Measurements from ENCODE around the gene TAOK1.

Gene TAOK1

GRCh38 chr17:29393436-29393835, 3.3 kb downstream of the TAOK1 start:
- FAIRE-seq, result no peak
- no peak for DNase-seq (ENCODE audit: insufficient read length, low spot score)
- no peak for TF ChIP-seq POLR2A (IDR thresholded peaks at IDR 0.05; ENCODE audit: low read depth, low read length)

DNA sequence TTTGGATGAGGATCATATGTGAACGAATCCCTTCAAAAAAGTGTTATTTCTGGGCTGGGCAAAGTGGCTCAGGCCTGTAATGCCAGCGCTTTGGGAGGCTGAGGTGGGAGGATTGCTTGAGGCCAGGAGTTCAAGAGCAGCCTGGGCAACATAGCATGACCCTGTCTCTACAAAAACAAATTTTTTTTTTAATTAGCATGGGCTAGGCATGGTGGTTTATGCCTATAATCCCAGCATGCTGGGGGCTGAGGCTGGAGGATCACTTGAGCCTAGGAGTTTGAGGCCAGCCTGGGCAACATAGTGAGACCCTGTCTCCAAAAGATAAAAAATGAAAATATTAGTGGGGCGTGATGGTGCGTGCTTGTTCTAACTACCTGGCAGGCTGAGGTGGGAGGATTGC, 4.6 kb downstream of the TAOK1 start:
- DNase-seq (ENCODE audit: insufficient read length, low spot score) (no peak), FAIRE-seq (no peak)
- no peak for TF ChIP-seq POLR2A (IDR thresholded peaks at IDR 0.05; ENCODE audit: low read depth, low read length)

DNA sequence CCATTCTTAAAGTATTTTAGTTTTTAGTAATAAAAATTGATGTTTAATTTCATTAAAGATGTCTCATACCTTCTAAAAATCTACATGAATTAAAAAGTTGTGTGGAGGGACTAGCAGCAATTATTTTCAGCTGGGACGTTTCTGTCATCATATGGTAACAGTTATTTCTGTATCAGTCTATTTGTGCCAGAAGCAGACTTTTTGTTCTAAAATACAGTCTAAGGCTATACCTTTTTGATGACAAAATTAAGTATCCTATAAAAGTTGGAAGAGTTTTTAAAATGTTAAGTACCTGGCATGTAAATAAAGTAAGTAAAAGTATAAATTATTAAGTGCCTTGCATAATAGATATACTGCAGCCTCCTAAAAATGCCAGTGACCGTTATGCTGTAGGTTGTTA, 5.9 kb downstream of the TAOK1 start:
- DNase-seq (ENCODE audit: insufficient read length, low spot score) (no peak), FAIRE-seq (no peak)
- no peak for TF ChIP-seq POLR2A (IDR thresholded peaks at IDR 0.05; ENCODE audit: low read depth, low read length)

DNA sequence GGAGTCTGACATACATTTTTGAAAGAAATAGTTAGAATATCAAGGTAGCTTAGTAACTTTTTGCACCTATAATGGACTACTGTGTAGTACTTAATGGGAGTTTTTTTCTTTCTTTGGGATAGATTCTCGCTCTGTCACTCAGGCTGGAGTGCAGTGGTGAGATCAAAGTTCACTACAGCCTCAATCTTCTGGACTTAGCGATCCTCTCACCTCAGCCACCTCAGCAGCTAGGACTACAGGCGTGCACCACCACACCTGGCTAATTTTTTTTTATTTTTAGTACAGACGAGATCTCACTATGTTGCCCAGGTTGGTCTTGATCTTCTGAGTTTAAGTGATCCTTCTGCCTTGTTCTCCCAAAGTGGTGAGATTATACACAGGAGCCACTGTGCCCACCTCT, 9.5 kb downstream of the TAOK1 start:
- TF ChIP-seq POLR2A (IDR thresholded peaks at IDR 0.05; ENCODE audit: low read depth, low read length), result no peak
- FAIRE-seq (no peak), DNase-seq (ENCODE audit: insufficient read length, low spot score) (no peak)

- no peak for FAIRE-seq
Observed at GRCh38 chr17:29400818-29401217, 10.7 kb downstream of the TAOK1 start.

DNA sequence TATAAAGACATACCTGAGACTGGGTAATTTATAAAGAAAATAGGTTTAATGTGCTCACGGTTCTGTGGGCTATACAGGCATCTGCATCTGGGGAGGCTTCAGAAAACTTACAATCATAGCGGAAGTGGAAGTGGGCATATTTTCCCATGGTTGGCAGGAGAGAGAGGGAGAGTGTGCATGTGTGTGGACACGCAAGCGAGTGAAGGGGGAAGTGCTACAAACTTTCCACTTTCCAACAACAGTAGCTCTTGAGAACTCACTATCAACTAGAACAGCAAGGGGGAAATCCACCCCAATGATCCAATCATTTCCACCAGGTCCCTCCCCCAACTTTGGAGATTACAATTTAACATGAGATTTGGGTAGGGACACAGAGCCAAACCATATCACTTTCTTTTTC, 11.1 kb downstream of the TAOK1 start:
- DNase-seq (ENCODE audit: insufficient read length, low spot score) (no peak), FAIRE-seq (no peak)
- no peak for TF ChIP-seq POLR2A (IDR thresholded peaks at IDR 0.05; ENCODE audit: low read depth, low read length)

More at GRCh38 chr17:29400818-29401217, 10.7 kb downstream of the TAOK1 start:
- TF ChIP-seq POLR2A (IDR thresholded peaks at IDR 0.05; ENCODE audit: low read depth, low read length), result no peak
- no peak for DNase-seq (ENCODE audit: insufficient read length, low spot score)

DNA sequence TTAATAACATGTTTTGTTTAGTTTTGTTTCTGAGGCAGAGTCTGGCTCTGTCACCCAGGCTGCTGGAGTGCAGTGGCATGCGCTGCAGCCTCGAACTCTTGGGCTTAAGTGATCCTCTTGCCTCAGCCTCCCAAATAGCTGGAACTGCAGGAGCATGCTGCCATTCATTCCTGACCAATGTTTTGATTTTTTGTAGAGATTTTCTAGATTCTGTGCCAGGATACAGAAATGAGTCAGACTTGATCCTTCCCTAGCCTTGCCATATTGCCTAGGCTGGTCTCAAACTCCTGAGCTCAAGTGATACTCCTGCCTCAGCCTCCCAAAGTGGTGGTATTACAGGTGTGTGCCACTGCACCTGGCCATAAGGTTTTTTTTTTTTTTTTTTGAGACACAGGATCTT, 17.7 kb downstream of the TAOK1 start:
- FAIRE-seq (no peak), DNase-seq (ENCODE audit: insufficient read length, low spot score) (no peak)
- TF ChIP-seq POLR2A (IDR thresholded peaks at IDR 0.05; ENCODE audit: low read depth, low read length), result no peak

DNA sequence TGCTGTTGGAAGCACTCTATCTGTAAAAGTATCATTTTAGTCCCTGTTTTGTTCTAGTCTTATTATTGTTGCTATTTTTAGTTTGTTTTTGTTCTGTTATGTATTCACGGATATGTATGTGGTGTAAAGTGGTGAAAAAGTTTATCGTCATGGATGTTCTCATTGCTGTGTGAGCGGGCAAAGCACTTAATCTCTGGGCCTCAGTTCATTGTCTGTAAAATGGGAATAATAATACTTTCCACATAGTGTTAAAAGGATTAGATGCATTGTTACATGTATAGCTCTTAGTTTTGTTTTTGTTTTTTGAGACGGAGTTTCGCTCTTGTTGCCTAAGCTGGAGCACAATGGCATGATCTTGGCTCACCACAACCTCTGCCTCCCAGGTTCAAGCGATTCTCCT, 19.8 kb downstream of the TAOK1 start:
- no peak for TF ChIP-seq POLR2A (IDR thresholded peaks at IDR 0.05; ENCODE audit: low read depth, low read length)
- FAIRE-seq (no peak), DNase-seq (ENCODE audit: insufficient read length, low spot score) (no peak)

- FAIRE-seq (peak; percentile 66), DNase-seq (ENCODE audit: insufficient read length, low spot score) (peak; percentile 40)
- no peak for TF ChIP-seq POLR2A (IDR thresholded peaks at IDR 0.05; ENCODE audit: low read depth, low read length)
Observed at GRCh38 chr17:29412780-29413565, 22.8 kb downstream of the TAOK1 start.

- FAIRE-seq (no peak), DNase-seq (ENCODE audit: insufficient read length, low spot score) (no peak)
- no peak for TF ChIP-seq POLR2A (IDR thresholded peaks at IDR 0.05; ENCODE audit: low read depth, low read length)
Observed at GRCh38 chr17:29420128-29420527, 30.0 kb downstream of the TAOK1 start.

- FAIRE-seq (no peak), DNase-seq (ENCODE audit: insufficient read length, low spot score) (no peak)
Observed at GRCh38 chr17:29430275-29430674, 40.1 kb downstream of the TAOK1 start.

DNA sequence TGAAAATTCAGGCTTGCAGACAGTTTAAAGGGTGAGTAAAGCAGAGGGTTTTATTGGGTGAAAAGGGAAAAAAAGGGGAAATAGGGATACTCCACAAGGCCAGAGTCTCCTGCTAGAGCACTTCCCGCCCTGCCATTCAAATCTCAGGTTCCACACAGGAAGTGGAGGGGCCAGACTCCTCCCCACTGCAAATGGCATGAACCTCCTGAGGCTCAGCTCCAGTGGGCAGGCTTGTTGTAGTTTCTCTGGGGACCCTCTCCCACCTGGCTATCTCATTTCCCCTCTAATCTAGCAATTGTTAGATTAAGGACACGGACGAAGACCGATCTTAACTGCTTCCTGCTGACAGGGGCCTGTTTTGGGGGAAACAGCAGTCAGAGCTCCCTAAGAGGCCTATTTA, 43.4 kb downstream of the TAOK1 start:
- FAIRE-seq (no peak), DNase-seq (ENCODE audit: insufficient read length, low spot score) (no peak)
- TF ChIP-seq POLR2A (IDR thresholded peaks at IDR 0.05; ENCODE audit: low read depth, low read length), result no peak

More at GRCh38 chr17:29430275-29430674, 40.1 kb downstream of the TAOK1 start:
- no peak for TF ChIP-seq POLR2A (IDR thresholded peaks at IDR 0.05; ENCODE audit: low read depth, low read length)

- no peak for TF ChIP-seq POLR2A (IDR thresholded peaks at IDR 0.05; ENCODE audit: low read depth, low read length)
- DNase-seq (ENCODE audit: insufficient read length, low spot score), result no peak
- FAIRE-seq, result no peak
Observed at GRCh38 chr17:29434550-29434949, 44.4 kb downstream of the TAOK1 start.

GRCh38 chr17:29442451-29442850, 52.3 kb downstream of the TAOK1 start:
- FAIRE-seq (no peak), DNase-seq (ENCODE audit: insufficient read length, low spot score) (no peak)
- TF ChIP-seq POLR2A (IDR thresholded peaks at IDR 0.05; ENCODE audit: low read depth, low read length), result no peak

GRCh38 chr17:29443041-29443739, 53.0 kb downstream of the TAOK1 start:
- DNase-seq (ENCODE audit: insufficient read length, low spot score) (no peak), FAIRE-seq (no peak)
- no peak for TF ChIP-seq POLR2A (IDR thresholded peaks at IDR 0.05; ENCODE audit: low read depth, low read length)

Data from H54 (cell line).